ENCODE measurements around the gene HTR3E. TPM values are rescaled to one million over a fixed set of nuclear protein-coding genes. Genes with fewer than 3 reads are reported as not detected.

The HTR3E gene
- total RNA-seq, 1 experiment from 2014 or later, result not detected

DNA sequence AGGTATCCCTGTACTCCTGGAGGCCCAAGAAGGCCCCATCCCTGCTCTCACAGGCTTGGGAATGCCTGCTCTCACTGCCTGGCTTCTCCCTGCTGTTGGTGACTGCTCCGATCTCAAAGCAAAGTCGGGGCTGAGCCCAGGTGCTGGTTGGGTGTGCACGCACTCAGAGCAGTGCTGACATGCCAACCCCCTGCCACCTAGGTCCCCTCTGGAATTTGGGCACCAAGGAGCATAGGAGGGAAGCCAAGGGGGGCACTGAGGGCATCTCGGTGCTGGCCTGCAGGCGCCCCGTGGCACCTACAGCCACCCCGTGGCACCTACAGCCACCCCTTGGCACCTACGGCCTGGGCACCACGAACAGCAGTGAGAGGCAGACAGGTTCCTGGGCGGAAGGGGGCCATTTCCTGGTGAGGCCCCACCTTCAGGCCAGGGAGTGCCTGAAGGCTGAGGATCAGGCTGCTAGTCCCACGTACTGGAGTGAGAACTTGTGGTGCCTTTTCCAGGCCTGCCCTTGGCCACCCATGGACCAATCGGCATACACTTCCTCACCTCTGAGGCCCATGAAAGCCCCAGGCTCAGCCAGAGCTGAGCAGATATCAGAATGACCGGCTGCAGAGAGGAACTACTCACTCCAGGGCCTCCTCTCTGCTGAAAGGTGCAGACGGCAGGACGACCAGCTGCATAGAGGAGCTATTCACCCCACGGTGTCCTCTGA, 15.6 kb upstream of the HTR3E start:
- H2BK15ac ChIP-seq (ENCODE audit: low read depth, low read length), result no peak overlapping the region
- Mint-ChIP-seq H3K4me1 (peaks cover 11 to 14% of the 10 kb centered on the region in 2 experiments), H3K36me3 (ENCODE audit: insufficient read depth in 1 of 3, low read depth in 3 of 3) (no peaks in the 10 kb centered on the region), H3K27me3 (ENCODE audit: low read depth) (no peaks in the 10 kb centered on the region), H3K9me3 (no peaks in the 10 kb centered on the region), H3K27ac (no peak overlapping the region), H3K4me3 (no peak overlapping the region)
- H3K27me3 ChIP-seq (ENCODE audit: insufficient read depth, low read length), result no peaks in the 10 kb centered on the region
- H3K23me2 ChIP-seq (ENCODE audit: insufficient read length, low read depth, low read length, poor library complexity, severe bottlenecking), result no peaks in the 10 kb centered on the region
- H3K27ac ChIP-seq (ENCODE audit: insufficient read length, low read depth, low read length), result no peak overlapping the region
- H2BK5ac ChIP-seq (ENCODE audit: insufficient read length, low read length), result no peak overlapping the region
- H3K4ac ChIP-seq (ENCODE audit: low read depth, low read length), result no peak overlapping the region
- no peak overlapping the region for H4K5ac ChIP-seq (ENCODE audit: insufficient read length, low read depth, low read length)
- H3K79me1 ChIP-seq (ENCODE audit: insufficient read depth, low read depth, low read length, poor library complexity, severe bottlenecking), result no peaks in the 10 kb centered on the region
- WGBS (ENCODE audit: extremely low coverage, insufficient read length, low lambda C conversion rate), result no CpG with 5 or more reads among the region's 16 CpGs
- no peaks in the 10 kb centered on the region for H3K79me2 ChIP-seq (ENCODE audit: insufficient read depth, low read length)
- no peaks in the 10 kb centered on the region for H3K9me3 ChIP-seq (ENCODE audit: control insufficient read depth, low read depth, low read length)
- no peak overlapping the region for H2AFZ ChIP-seq (ENCODE audit: low read length)
- no peak overlapping the region for H3K18ac ChIP-seq (ENCODE audit: insufficient read length, low read depth, low read length)
- H4K8ac ChIP-seq (replicated peaks; ENCODE audit: insufficient read length, low read depth, low read length), result no peak overlapping the region
- no peak overlapping the region for H2BK120ac ChIP-seq (ENCODE audit: low read depth, low read length, poor library complexity, severe bottlenecking)
- no peak overlapping the region for H3T11ph ChIP-seq (ENCODE audit: low read length)
- no peak overlapping the region for H2BK12ac ChIP-seq (ENCODE audit: insufficient read length, low read depth, low read length)
- no peak overlapping the region for H3K56ac ChIP-seq (ENCODE audit: insufficient read length, low read depth, low read length)
- no peak overlapping the region for H3K9ac ChIP-seq (ENCODE audit: extremely low read depth, insufficient read length, low read length)
- H3K4me2 ChIP-seq (ENCODE audit: insufficient read depth, insufficient read length, low read length), result no peak overlapping the region
- no peak overlapping the region for H4K91ac ChIP-seq (ENCODE audit: insufficient read length, low read depth, low read length)
- TF ChIP-seq, protein P1, sequence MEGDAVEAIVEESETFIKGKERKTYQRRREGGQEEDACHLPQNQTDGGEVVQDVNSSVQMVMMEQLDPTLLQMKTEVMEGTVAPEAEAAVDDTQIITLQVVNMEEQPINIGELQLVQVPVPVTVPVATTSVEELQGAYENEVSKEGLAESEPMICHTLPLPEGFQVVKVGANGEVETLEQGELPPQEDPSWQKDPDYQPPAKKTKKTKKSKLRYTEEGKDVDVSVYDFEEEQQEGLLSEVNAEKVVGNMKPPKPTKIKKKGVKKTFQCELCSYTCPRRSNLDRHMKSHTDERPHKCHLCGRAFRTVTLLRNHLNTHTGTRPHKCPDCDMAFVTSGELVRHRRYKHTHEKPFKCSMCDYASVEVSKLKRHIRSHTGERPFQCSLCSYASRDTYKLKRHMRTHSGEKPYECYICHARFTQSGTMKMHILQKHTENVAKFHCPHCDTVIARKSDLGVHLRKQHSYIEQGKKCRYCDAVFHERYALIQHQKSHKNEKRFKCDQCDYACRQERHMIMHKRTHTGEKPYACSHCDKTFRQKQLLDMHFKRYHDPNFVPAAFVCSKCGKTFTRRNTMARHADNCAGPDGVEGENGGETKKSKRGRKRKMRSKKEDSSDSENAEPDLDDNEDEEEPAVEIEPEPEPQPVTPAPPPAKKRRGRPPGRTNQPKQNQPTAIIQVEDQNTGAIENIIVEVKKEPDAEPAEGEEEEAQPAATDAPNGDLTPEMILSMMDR (conservative IDR thresholded peaks at IDR 0.05), result no peak
- no peak overlapping the region for H3K23ac ChIP-seq (ENCODE audit: insufficient read length, low read depth, low read length)
- H2BK20ac ChIP-seq (ENCODE audit: low read depth, low read length, poor library complexity, severe bottlenecking), result no peak overlapping the region
- H3K14ac ChIP-seq (ENCODE audit: insufficient read depth, low read length), result no peak overlapping the region
- H3K4me1 ChIP-seq (ENCODE audit: insufficient read depth, low read length), result peaks cover 4% of the 10 kb centered on the region; the same call in 1 of the 2 replicates
- no peak for DNase-seq
- H2AK5ac ChIP-seq (ENCODE audit: insufficient read length, low read length), result no peak overlapping the region
- no peaks in the 10 kb centered on the region for H4K20me1 ChIP-seq (ENCODE audit: control insufficient read depth, insufficient read depth, insufficient read length)
